ENCODE data around the gene ENOX1. TPM values are rescaled to one million over a fixed set of nuclear protein-coding genes. Genes with fewer than 3 reads are reported as not detected.

ENOX1 gene
- total and polyA plus RNA-seq, 4 donors: 0.33 to 7.7 (median 1.1) TPM

- Histone ChIP-seq H3K4me1 (ENCODE audit: control insufficient read depth in 5 of 5, insufficient read depth in 5 of 5, low read length in 5 of 5) (no peaks in the 10 kb centered on the region), H3K36me3 (ENCODE audit: control insufficient read depth in 4 of 4, insufficient read depth in 4 of 4, low read length in 4 of 4) (no peaks in the 10 kb centered on the region), H3K27me3 (ENCODE audit: control insufficient read depth in 3 of 3, insufficient read depth in 3 of 3, low read length in 2 of 3) (no peaks in the 10 kb centered on the region), H3K4me3 (no peak overlapping the region), H3K9ac (ENCODE audit: insufficient read depth in 1 of 2, low read length in 2 of 2) (no peak overlapping the region), H3K9me3 (ENCODE audit: control insufficient read depth in 4 of 4, insufficient read depth in 3 of 4, low read length in 3 of 4) (no peaks in the 10 kb centered on the region), H3K27ac (ENCODE audit: low read depth in 1 of 2, low read length in 1 of 2) (no peak overlapping the region)
- DNase-seq (no peak), ATAC-seq (ENCODE audit: insufficient read depth, low FRiP score) (no peak)
- WGBS, 2 donors: 89 to 97% methylated on average over 1 of the region's 1 CpG
- TF ChIP-seq CTCF (IDR thresholded peaks at IDR 0.05; ENCODE audit: control extremely low read depth, extremely low read depth): no peak
Observed at GRCh38 chr13:43258771-43259170, 528.0 kb downstream of the ENOX1 start.

- ATAC-seq (ENCODE audit: insufficient read depth, low FRiP score) (no peak), DNase-seq (no peak)
- Histone ChIP-seq H3K9ac (ENCODE audit: insufficient read depth in 1 of 2, low read length in 2 of 2) (no peak overlapping the region), H3K36me3 (ENCODE audit: control insufficient read depth in 4 of 4, insufficient read depth in 4 of 4, low read length in 4 of 4) (no peaks in the 10 kb centered on the region), H3K4me3 (no peak overlapping the region), H3K27ac (ENCODE audit: low read depth in 1 of 2, low read length in 1 of 2) (no peak overlapping the region), H3K4me1 (ENCODE audit: control insufficient read depth in 5 of 5, insufficient read depth in 5 of 5, low read length in 5 of 5) (peaks cover 0 to 5% (median 0%) of the 10 kb centered on the region in 5 donors), H3K9me3 (ENCODE audit: control insufficient read depth in 4 of 4, insufficient read depth in 3 of 4, low read length in 3 of 4) (no peaks in the 10 kb centered on the region), H3K27me3 (ENCODE audit: control insufficient read depth in 3 of 3, insufficient read depth in 3 of 3, low read length in 2 of 3) (no peaks in the 10 kb centered on the region)
- TF ChIP-seq CTCF (IDR thresholded peaks at IDR 0.05; ENCODE audit: control extremely low read depth, extremely low read depth): no peak
Observed at GRCh38 chr13:43257765-43258164, 529.0 kb downstream of the ENOX1 start.

DNA sequence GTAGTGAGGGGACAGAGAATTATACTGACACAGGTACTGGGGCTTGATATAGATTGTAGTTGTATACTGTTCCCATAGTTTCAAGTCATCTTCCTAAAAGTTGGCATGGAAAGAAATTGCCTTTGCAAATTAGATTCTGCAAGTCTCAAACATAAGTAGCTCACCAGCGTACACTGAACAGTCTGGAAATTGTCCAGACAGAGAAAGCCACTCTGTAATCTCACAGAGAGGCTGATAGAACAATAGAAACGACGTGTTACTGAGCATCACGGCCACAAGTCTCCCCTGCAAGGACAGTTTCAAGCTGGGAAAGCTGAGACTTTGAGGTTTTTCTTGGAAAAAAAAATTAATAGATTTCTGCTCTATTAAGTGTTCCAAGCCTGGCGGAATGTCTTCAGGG is 534.8 kb downstream of the ENOX1 start:
- Histone ChIP-seq H3K36me3 (ENCODE audit: control insufficient read depth in 4 of 4, insufficient read depth in 4 of 4, low read length in 4 of 4) (no peaks in the 10 kb centered on the region), H3K4me3 (no peak overlapping the region), H3K4me1 (ENCODE audit: control insufficient read depth in 5 of 5, insufficient read depth in 5 of 5, low read length in 5 of 5) (peaks cover 0 to 13% (median 0%) of the 10 kb centered on the region in 5 donors), H3K27me3 (ENCODE audit: control insufficient read depth in 3 of 3, insufficient read depth in 3 of 3, low read length in 2 of 3) (no peaks in the 10 kb centered on the region), H3K9me3 (ENCODE audit: control insufficient read depth in 4 of 4, insufficient read depth in 3 of 4, low read length in 3 of 4) (no peaks in the 10 kb centered on the region), H3K9ac (ENCODE audit: insufficient read depth in 1 of 2, low read length in 2 of 2) (no peak overlapping the region), H3K27ac (ENCODE audit: low read depth in 1 of 2, low read length in 1 of 2) (no peak overlapping the region)
- no peak for TF ChIP-seq CTCF (IDR thresholded peaks at IDR 0.05; ENCODE audit: control extremely low read depth, extremely low read depth)
- peak; percentile 23 to 71 (median 58) for DNase-seq
- 78 to 85% methylated on average over 5 of the region's 5 CpGs for WGBS, 2 donors
- no peak for ATAC-seq (ENCODE audit: insufficient read depth, low FRiP score)

- Histone ChIP-seq H3K4me3 (no peak overlapping the region), H3K27ac (ENCODE audit: low read depth in 1 of 2, low read length in 1 of 2) (no peak overlapping the region), H3K36me3 (ENCODE audit: control insufficient read depth in 4 of 4, insufficient read depth in 4 of 4, low read length in 4 of 4) (no peaks in the 10 kb centered on the region), H3K9me3 (ENCODE audit: control insufficient read depth in 4 of 4, insufficient read depth in 3 of 4, low read length in 3 of 4) (no peaks in the 10 kb centered on the region), H3K27me3 (ENCODE audit: control insufficient read depth in 3 of 3, insufficient read depth in 3 of 3, low read length in 2 of 3) (no peaks in the 10 kb centered on the region), H3K9ac (ENCODE audit: insufficient read depth in 1 of 2, low read length in 2 of 2) (no peak overlapping the region), H3K4me1 (ENCODE audit: control insufficient read depth in 5 of 5, insufficient read depth in 5 of 5, low read length in 5 of 5) (no peaks in the 10 kb centered on the region)
- 62 to 73% methylated on average over 3 of the region's 3 CpGs for WGBS, 2 donors
- ATAC-seq (ENCODE audit: insufficient read depth, low FRiP score) (no peak), DNase-seq (no peak)
- no peak for TF ChIP-seq CTCF (IDR thresholded peaks at IDR 0.05; ENCODE audit: control extremely low read depth, extremely low read depth)
Observed at GRCh38 chr13:43246382-43246781, 540.4 kb downstream of the ENOX1 start.
